Measurements from ENCODE around the gene MUC2. TPM values are rescaled to one million over a fixed set of nuclear protein-coding genes. Genes with fewer than 3 reads are reported as not detected.

The MUC2 gene
- total RNA-seq, 4 donors from 2014 or later, result 0.04 TPM; not detected in 3

- no peaks in the 10 kb centered on the region for H3K4me1 ChIP-seq
- intact Hi-C loops (cut with DNase I), result no loop called here
- 52 to 60% methylated on average over 10 to 14 of the region's 22 CpGs for WGBS, 2 donors
- H3K9me3 ChIP-seq, result no peaks in the 10 kb centered on the region
- H3K27ac ChIP-seq, result no peak overlapping the region
- no peak overlapping the region for H3K4me3 ChIP-seq
- H3K27me3 ChIP-seq, result peaks cover 0 to 65% (median 0%) of the 10 kb centered on the region in 4 donors
- no peaks in the 10 kb centered on the region for H3K36me3 ChIP-seq
- DNase-seq, result no peak
- TF ChIP-seq POLR2A (IDR thresholded peaks at IDR 0.05) (no peak), CTCF (IDR thresholded peaks at IDR 0.05) (no peak)
Measured at GRCh38 chr11:1118755-1119603, 44.3 kb downstream of the MUC2 start.

- Histone ChIP-seq H3K9me3 (no peaks in the 10 kb centered on the region), H3K4me3 (no peak overlapping the region), H3K36me3 (no peaks in the 10 kb centered on the region), H3K4me1 (no peaks in the 10 kb centered on the region), H3K27ac (no peak overlapping the region), H3K27me3 (peaks cover 0 to 68% (median 0%) of the 10 kb centered on the region in 4 donors)
- 76 to 95% methylated on average over 2 to 4 of the region's 17 CpGs for WGBS, 2 donors
- TF ChIP-seq CTCF (IDR thresholded peaks at IDR 0.05) (no peak), POLR2A (IDR thresholded peaks at IDR 0.05) (no peak)
- intact Hi-C loops (cut with DNase I), result no loop called here
- DNase-seq, result no peak
Measured at GRCh38 chr11:1119604-1120146, 45.0 kb downstream of the MUC2 start.

- H3K4me3 ChIP-seq, result no peak overlapping the region
- 53 to 71% methylated on average over 3 to 4 of the region's 27 CpGs for WGBS, 2 donors
- DNase-seq, result no peak
Measured at GRCh38 chr11:1120532-1121330, 46.1 kb downstream of the MUC2 start.

GRCh38 chr11:1121331-1121812 is 46.7 kb downstream of the MUC2 start:
- WGBS, 2 donors, result 100% methylated on average over 2 of the region's 19 CpGs; no CpG with 5 or more reads in 1 of the 2 donors
- Histone ChIP-seq H3K9me3 (no peaks in the 10 kb centered on the region), H3K4me3 (no peak overlapping the region), H3K27ac (no peak overlapping the region), H3K27me3 (peaks cover 0 to 74% (median 0%) of the 10 kb centered on the region in 4 donors), H3K36me3 (no peaks in the 10 kb centered on the region), H3K4me1 (no peaks in the 10 kb centered on the region)
- intact Hi-C loops (cut with DNase I), result no loop called here
- no peak for TF ChIP-seq POLR2A (IDR thresholded peaks at IDR 0.05)
- DNase-seq, result no peak

More at GRCh38 chr11:1120532-1121330, 46.1 kb downstream of the MUC2 start:
- no peaks in the 10 kb centered on the region for H3K9me3 ChIP-seq
- no peaks in the 10 kb centered on the region for H3K36me3 ChIP-seq
- TF ChIP-seq POLR2A (IDR thresholded peaks at IDR 0.05), result no peak
- no peak for TF ChIP-seq CTCF (IDR thresholded peaks at IDR 0.05)
- H3K4me1 ChIP-seq, result no peaks in the 10 kb centered on the region
- H3K27me3 ChIP-seq, result peaks cover 0 to 68% (median 0%) of the 10 kb centered on the region in 4 donors
- intact Hi-C loops (cut with DNase I), result no loop called here
- H3K27ac ChIP-seq, result no peak overlapping the region

- Histone ChIP-seq H3K9me3 (no peaks in the 10 kb centered on the region), H3K4me1 (no peaks in the 10 kb centered on the region), H3K27me3 (peaks cover 0 to 76% (median 0%) of the 10 kb centered on the region in 4 donors), H3K36me3 (no peaks in the 10 kb centered on the region), H3K27ac (no peak overlapping the region), H3K4me3 (no peak overlapping the region)
- intact Hi-C loops (cut with DNase I), result no loop called here
- 82% methylated on average over 7 of the region's 28 CpGs; no CpG with 5 or more reads in 1 of the 2 donors for WGBS, 2 donors
- no peak for DNase-seq
- TF ChIP-seq POLR2A (IDR thresholded peaks at IDR 0.05), result no peak
- TF ChIP-seq CTCF (IDR thresholded peaks at IDR 0.05), result no peak
Measured at GRCh38 chr11:1121813-1122663, 47.4 kb downstream of the MUC2 start.
